Body of pancreas (tissue), 4 donors: Measurements from ENCODE around the gene HMGXB4. TPM values are rescaled to one million over a fixed set of nuclear protein-coding genes. Genes with fewer than 3 reads are reported as not detected.

ENCODE experiments used
- ATAC-seq: fragments of 150-250 bp; one replicate; pipeline ENCODE4 v1.9.1; 2016
- DNase-seq, 4 donors: peaks; one replicate each; pipeline ENCODE4 v3.0.0-alpha.2; 2019
- H3K27ac ChIP-seq, 4 donors: fragments of 200-600 bp; sonication (generic); 1 replicate in 3 of 4; 2 replicates in 1 of 4; pipeline versions ENCODE4 v1.5.1 to v1.6.1; 2016 to 2019; ENCODE audit warnings: mild to moderate bottlenecking in 1 of 4, mixed read lengths in 1 of 4, moderate library complexity in 1 of 4
- H3K27me3 ChIP-seq, 2 donors: fragments of 200-600 bp; sonication (generic); one replicate each; pipeline ENCODE4 v1.6.0; 2016; ENCODE audit warnings: mild to moderate bottlenecking in 1 of 2
- H3K36me3 ChIP-seq, 2 donors: fragments of 200-600 bp; sonication (generic); replicated peaks in 1 of 2; 2 replicates each; pipeline ENCODE4 v1.5.1; 2016; ENCODE audit warnings: low read depth in 2 of 2; ENCODE audit not compliant: insufficient read depth in 1 of 2
- H3K4me1 ChIP-seq: fragments of 200-600 bp; sonication (generic); one replicate; pipeline ENCODE4 v1.6.0; 2016
- H3K4me3 ChIP-seq, 2 donors: fragments of 200-600 bp; sonication (generic); 1 replicate in 1 of 2; 2 replicates in 1 of 2; pipeline ENCODE4 v1.5.1; 2016 to 2019
- H3K9me3 ChIP-seq, 3 donors: fragments of 200-600 bp; sonication (generic); 1 replicate in 2 of 3; 2 replicates in 1 of 3; pipeline ENCODE4 v1.5.1; 2016
- POLR2A ChIP-seq, 3 donors: fragments of 450-650 bp; IDR thresholded peaks; one replicate each; pipeline ENCODE4 v1.6.1; 2016; ENCODE audit warnings: antibody characterized with exemption in 3 of 3, mild to moderate bottlenecking in 2 of 3
- WGBS, 2 donors: methylation state at CpG; one replicate each; pipeline ENCODE4 v1.1.5; 2017; 5-methylcytosine and 5-hydroxymethylcytosine counted together
- intact Hi-C: fragments of 100-400 bp; cut with DNase I; formaldehyde crosslinking; loops from one replicate; pipeline ENCODE4 v1.15.1; 2023
- microRNA-seq, 2 donors: library from miRNA; unstranded; fragments of <30 nt; microRNA quantifications; one replicate each; pipeline ENCODE4, GENCODE V29; 2016; ENCODE audit warnings: borderline number of aligned reads in 2 of 2, borderline replicate concordance in 2 of 2
- small RNA-seq: library from RNA; depleted of rRNA; stranded (forward); fragments of <200 nt; gene quantifications from one replicate; pipeline ENCODE3, GENCODE V24; 2016
- total RNA-seq, 2 donors: library from RNA; depleted of rRNA; stranded (reverse); fragments of >200 nt; gene quantifications; one replicate each; pipeline ENCODE4 v1.1.0, GENCODE V29; 2016
- TF ChIP-seq, protein P1 (sequence below), 7 experiments: fragments of 450-650 bp in 4 of 7; fragments of 200-600 bp in 3 of 7; sonication (generic) in 3 of 7; IDR thresholded peaks; one replicate each; pipeline ENCODE4 v1.5.1; 2016 to 2019; ENCODE audit warnings: antibody characterized with exemption in 7 of 7

HMGXB4 gene
- total RNA-seq, 2 donors from 2014 or later = 8.2 to 13.0 TPM

DNA sequence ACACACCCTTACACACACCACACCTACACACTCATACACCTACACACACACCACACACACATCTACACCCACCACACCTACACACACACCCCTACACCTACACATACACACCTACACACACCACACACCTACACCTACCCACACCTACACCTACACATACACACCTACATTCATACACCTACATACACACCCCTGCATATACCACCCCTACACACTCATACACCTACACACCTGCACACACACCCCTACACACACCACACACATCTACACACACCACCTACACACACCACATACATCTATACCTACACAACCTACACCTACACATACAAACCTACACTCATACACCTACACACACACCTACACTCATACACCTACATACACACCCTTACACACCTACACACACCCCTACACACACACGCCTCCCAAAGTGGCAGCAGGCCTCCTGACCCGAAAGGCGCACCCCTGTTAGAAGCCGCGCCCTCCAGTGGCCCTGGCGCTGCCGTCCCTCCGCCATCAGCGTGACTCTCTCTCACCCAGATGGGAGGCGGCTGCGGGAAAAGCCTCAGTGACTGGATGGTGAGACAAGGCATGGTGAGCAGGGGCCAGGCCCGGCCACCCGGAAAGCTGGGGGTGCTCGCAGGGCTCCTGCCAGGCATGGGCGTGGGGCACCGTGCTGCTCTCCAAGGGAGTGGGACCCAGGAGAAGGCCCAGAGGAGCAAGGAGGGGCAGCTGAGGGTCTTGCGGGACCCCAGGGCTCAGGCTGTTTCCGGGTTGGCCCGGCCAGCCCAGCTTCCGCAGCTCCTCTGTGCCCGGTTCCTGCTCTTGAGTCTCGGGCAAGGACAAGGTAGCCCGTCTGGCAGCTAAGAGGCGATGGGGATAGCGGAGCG, 86.6 kb downstream of the HMGXB4 start:
- TF ChIP-seq, protein P1, sequence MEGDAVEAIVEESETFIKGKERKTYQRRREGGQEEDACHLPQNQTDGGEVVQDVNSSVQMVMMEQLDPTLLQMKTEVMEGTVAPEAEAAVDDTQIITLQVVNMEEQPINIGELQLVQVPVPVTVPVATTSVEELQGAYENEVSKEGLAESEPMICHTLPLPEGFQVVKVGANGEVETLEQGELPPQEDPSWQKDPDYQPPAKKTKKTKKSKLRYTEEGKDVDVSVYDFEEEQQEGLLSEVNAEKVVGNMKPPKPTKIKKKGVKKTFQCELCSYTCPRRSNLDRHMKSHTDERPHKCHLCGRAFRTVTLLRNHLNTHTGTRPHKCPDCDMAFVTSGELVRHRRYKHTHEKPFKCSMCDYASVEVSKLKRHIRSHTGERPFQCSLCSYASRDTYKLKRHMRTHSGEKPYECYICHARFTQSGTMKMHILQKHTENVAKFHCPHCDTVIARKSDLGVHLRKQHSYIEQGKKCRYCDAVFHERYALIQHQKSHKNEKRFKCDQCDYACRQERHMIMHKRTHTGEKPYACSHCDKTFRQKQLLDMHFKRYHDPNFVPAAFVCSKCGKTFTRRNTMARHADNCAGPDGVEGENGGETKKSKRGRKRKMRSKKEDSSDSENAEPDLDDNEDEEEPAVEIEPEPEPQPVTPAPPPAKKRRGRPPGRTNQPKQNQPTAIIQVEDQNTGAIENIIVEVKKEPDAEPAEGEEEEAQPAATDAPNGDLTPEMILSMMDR (IDR thresholded peaks at IDR 0.05) = no peak
- no peak for TF ChIP-seq POLR2A (IDR thresholded peaks at IDR 0.05)
- no peaks in the 10 kb centered on the region for H3K27me3 ChIP-seq
- WGBS, 2 donors = 94 to 98% methylated on average over 9 to 22 of the region's 26 CpGs
- no peaks in the 10 kb centered on the region for H3K9me3 ChIP-seq
- no peak for DNase-seq
- no peak overlapping the region for H3K4me3 ChIP-seq
- H3K4me1 ChIP-seq = no peaks in the 10 kb centered on the region
- no peak for ATAC-seq
- peaks cover 0 to 14% of the 10 kb centered on the region in 2 donors for H3K36me3 ChIP-seq
- no peak overlapping the region for H3K27ac ChIP-seq
- intact Hi-C loops = no loop called here

DNA sequence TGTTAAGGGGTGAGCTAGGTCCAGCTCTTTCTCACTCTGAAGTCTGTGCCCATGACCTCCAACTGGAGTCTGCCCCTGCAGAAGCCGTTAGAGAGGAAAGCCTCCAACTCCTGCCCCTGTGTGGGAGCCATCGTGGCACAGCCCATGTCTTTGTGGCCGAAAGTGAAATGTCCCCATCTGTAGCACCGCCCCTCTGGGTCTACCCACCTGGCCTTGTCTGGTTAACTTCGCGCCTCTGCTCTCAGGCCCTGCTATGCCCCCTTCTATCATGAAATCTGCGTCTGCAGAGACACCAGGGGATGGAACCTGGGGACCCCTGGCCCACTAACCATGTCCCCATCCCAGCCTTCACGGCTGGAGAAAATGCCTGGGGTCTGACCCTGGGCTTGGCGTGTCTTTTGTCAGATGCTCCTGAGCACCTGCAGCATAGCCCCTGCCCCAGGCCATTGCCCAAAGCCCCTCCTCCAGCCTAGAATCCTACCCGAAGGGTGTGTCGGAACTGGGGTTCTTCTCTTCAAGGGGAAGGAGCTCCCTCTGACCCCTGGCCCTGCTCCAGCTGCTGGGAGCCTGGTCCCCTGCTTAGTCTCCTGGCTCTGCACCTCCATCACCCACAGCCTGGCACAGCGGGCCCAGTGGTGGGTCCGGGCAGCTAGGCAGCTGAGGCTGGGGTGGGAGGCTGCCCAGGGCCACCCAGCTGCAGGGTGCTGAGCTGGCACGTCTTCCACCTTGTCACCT, 87.8 kb downstream of the HMGXB4 start:
- intact Hi-C loops = no loop called here
- TF ChIP-seq POLR2A (IDR thresholded peaks at IDR 0.05) = no peak
- TF ChIP-seq, protein P1 (IDR thresholded peaks at IDR 0.05) = no peak
- H3K4me3 ChIP-seq = no peak overlapping the region
- ATAC-seq (no peak), DNase-seq (no peak)
- H3K4me1 ChIP-seq = peaks cover 10% of the 10 kb centered on the region
- no peaks in the 10 kb centered on the region for H3K9me3 ChIP-seq
- no peak overlapping the region for H3K27ac ChIP-seq
- peaks cover 0 to 14% of the 10 kb centered on the region in 2 donors for H3K36me3 ChIP-seq
- H3K27me3 ChIP-seq = no peaks in the 10 kb centered on the region
- WGBS, 2 donors = 84 to 89% methylated on average over 7 to 11 of the region's 14 CpGs

Small RNAs within 50 kb of the gene (microRNA-seq; reads per million reads assigned to microRNA genes)
- gene MIR3909 = 1.3 to 1.9 reads per million in 2 donors
- gene MIR6069 = 0 reads per million in 2 donors

Small RNAs within 50 kb of the gene (small RNA-seq; reads per million reads assigned to genes)
- gene MIR3909 = not detected
- not detected for gene MIR6069
- not detected for gene RNU7-167P

Other genes starting within 250 kb of the HMGXB4 start
- gene ISX, start 191.3 kb upstream of the HMGXB4 start, total RNA-seq = 1 to 10 TPM in 1 of 2 donors, not detected in 1; 4.0 TPM
- 10 to 100 TPM; 34.0 to 42.2 TPM for gene TOM1, start 42.4 kb downstream of the HMGXB4 start, total RNA-seq
- gene HMOX1, start 123.6 kb downstream of the HMGXB4 start, total RNA-seq = 10 to 100 TPM in 1 of 2 donors, 1 to 10 TPM in 1; 9.3 to 32.0 TPM
- gene MCM5, start 142.6 kb downstream of the HMGXB4 start, total RNA-seq = 1 to 10 TPM; 7.9 to 9.3 TPM